ENCODE data around the gene PPP2R5B.

The PPP2R5B gene

DNA sequence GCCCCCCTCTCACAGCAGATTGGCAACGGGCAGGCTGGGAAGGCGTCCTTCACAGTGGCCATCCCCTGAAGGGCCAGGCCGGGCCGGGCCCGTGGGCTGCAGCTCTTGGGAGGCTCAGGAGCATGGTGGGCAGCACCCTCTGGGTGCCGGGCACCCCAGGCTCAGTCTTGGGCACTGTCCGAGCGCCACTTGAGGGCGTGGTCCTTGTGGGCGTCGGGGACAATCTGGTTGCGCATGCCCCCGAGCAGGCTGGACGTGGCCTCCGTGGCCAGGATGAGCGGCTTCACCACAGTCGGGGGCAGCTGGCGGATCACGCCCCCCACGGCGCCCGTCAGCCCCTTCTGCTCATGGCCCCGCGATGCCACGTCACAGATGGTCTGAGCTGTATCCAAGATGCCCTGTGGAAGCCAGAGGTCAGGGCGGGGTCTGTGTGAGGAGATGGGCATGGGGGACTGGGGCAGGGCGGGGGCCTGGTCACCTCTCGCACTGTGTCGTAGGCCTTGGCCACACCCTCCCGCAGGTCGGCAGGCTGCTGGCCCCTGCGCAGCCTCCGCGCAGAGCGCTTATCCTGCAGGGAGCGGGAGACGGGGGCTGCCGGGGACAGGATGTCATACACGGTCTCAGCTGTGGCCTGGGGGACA, 29.6 kb upstream of the PPP2R5B start:
- H3K27ac ChIP-seq, result no peak overlapping the region
- TF ChIP-seq, protein P1, sequence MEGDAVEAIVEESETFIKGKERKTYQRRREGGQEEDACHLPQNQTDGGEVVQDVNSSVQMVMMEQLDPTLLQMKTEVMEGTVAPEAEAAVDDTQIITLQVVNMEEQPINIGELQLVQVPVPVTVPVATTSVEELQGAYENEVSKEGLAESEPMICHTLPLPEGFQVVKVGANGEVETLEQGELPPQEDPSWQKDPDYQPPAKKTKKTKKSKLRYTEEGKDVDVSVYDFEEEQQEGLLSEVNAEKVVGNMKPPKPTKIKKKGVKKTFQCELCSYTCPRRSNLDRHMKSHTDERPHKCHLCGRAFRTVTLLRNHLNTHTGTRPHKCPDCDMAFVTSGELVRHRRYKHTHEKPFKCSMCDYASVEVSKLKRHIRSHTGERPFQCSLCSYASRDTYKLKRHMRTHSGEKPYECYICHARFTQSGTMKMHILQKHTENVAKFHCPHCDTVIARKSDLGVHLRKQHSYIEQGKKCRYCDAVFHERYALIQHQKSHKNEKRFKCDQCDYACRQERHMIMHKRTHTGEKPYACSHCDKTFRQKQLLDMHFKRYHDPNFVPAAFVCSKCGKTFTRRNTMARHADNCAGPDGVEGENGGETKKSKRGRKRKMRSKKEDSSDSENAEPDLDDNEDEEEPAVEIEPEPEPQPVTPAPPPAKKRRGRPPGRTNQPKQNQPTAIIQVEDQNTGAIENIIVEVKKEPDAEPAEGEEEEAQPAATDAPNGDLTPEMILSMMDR (IDR thresholded peaks at IDR 0.05; ENCODE audit: low read depth, low read length), result no peak
- no peaks in the 10 kb centered on the region for H3K27me3 ChIP-seq (ENCODE audit: insufficient read depth, low read depth, severe bottlenecking)
- H3K36me3 ChIP-seq, result peaks cover 22% of the 10 kb centered on the region
- DNase-seq, result no peak
- no peaks in the 10 kb centered on the region for H3K9me3 ChIP-seq (ENCODE audit: severe bottlenecking)
- no peak overlapping the region for H3K4me3 ChIP-seq (ENCODE audit: low read depth, low read length)

DNA sequence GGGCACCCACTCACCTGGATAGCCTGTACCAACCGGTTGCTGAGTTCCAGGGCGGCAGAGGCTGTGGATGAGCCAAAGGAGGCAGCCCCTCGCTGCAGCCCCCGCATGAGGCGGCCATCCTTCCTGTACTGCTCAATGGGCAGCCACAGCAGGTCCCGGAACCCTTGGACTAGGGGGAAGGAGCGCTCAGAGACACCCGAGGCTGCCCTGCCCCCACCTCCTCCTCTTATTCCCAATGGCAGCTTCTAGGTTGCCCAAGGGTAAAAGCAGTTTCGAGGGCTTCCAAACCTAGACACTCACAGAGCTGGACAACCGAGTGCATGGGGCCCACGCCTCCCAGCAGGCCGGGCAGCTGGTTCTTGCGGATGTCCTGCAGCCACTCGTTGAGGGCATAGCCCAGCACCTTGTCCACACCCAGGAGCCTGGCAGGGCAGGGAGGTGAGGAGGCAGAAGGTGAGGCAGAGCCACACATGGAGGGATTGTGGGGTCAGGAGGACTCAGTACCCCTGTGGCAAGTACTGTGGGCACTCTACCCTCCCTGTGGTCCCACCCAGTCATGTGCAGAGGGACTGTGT, 28.0 kb upstream of the PPP2R5B start:
- Histone ChIP-seq H3K27me3 (ENCODE audit: insufficient read depth, low read depth, severe bottlenecking) (no peaks in the 10 kb centered on the region), H3K36me3 (peaks cover 22% of the 10 kb centered on the region), H3K4me3 (ENCODE audit: low read depth, low read length) (no peak overlapping the region), H3K9me3 (ENCODE audit: severe bottlenecking) (no peaks in the 10 kb centered on the region), H3K27ac (no peak overlapping the region)
- TF ChIP-seq, protein P1 (IDR thresholded peaks at IDR 0.05; ENCODE audit: low read depth, low read length), result no peak
- no peak for DNase-seq

DNA sequence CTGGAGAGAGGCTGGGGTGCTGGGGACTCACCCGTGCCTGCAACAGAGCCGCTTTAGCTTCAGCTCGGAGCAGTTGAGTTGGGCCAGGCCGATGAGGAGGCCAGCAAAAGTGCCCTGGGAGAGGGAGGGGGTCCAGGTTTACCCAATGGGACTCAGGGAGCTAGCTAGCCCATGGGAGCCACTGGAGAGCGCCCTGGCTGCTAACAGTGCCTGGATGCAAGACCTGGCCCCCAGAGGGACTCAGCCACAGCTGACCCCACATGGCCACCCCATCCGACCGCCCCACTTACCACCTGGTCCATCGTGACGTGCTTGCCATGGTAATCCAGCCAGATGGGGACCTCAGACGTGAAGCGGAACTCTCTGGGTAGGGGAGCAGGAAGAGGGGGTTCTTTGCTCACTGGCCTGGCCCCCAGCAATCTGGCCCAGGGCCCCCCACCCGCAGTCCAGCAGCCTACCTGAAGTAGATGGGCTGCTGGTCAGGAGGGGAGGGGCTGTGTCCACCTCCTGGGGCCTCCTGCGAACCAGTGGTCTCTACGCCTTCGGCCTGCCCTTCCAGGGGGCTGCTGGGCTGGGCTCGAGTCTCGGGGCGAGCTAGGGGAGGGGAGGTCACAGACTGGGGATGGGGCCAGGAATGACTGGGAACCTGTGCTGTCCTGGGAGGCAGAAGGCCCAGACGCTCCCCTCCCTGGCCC, 27.0 kb upstream of the PPP2R5B start:
- peaks cover 22% of the 10 kb centered on the region for H3K36me3 ChIP-seq
- no peaks in the 10 kb centered on the region for H3K27me3 ChIP-seq (ENCODE audit: insufficient read depth, low read depth, severe bottlenecking)

DNA sequence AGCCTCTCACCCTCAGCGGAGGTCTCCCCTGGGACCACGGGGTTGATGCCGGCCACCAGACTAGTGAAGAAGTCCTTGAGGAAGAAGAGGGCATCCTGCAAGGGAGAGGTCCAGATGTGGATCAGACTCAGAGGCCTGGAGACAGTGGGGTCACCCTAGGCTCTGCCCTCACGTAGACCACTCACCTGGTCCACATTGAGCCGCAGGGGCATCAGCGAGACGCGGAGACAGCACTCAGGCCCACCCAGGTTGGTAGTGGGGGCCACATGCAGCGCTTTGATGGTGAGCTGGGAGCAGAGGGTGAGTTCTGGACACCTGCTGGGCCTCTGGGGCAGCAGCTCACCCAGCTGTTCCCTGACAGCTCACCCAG, 26.4 kb upstream of the PPP2R5B start:
- DNase-seq, result no peak
- H3K36me3 ChIP-seq, result peaks cover 22% of the 10 kb centered on the region
- TF ChIP-seq, protein P1 (IDR thresholded peaks at IDR 0.05; ENCODE audit: low read depth, low read length), result no peak
- no peak overlapping the region for H3K4me3 ChIP-seq (ENCODE audit: low read depth, low read length)
- no peak overlapping the region for H3K27ac ChIP-seq
- no peaks in the 10 kb centered on the region for H3K27me3 ChIP-seq (ENCODE audit: insufficient read depth, low read depth, severe bottlenecking)
- no peaks in the 10 kb centered on the region for H3K9me3 ChIP-seq (ENCODE audit: severe bottlenecking)

More for the DNA sequence above, 27.0 kb upstream of the PPP2R5B start:
- H3K4me3 ChIP-seq (ENCODE audit: low read depth, low read length), result no peak overlapping the region
- no peaks in the 10 kb centered on the region for H3K9me3 ChIP-seq (ENCODE audit: severe bottlenecking)
- no peak for DNase-seq
- TF ChIP-seq, protein P1 (IDR thresholded peaks at IDR 0.05; ENCODE audit: low read depth, low read length), result no peak
- no peak overlapping the region for H3K27ac ChIP-seq

DNA sequence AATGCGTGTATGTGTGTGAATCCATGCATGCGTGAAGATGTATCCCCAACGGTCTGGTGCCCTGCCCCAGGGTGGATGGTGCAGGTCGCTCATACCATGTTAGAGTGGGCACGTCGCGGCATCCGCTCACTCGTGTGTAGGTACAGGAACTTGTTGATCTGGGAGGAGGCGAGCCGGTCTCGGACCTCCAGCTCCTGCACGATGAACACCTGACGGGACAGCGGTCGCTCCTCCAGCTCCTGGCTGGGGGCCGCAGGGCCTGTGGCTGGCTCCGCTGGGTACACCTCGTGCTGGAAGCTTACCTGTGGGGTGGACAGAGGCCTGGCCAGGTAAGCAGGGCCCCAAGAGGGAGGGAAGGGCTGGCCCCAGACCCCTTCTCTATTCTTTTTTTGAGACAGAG, 25.9 kb upstream of the PPP2R5B start:
- TF ChIP-seq, protein P1 (IDR thresholded peaks at IDR 0.05; ENCODE audit: low read depth, low read length), result no peak
- DNase-seq, result no peak
- Histone ChIP-seq H3K27me3 (ENCODE audit: insufficient read depth, low read depth, severe bottlenecking) (no peaks in the 10 kb centered on the region), H3K9me3 (ENCODE audit: severe bottlenecking) (no peaks in the 10 kb centered on the region), H3K4me3 (ENCODE audit: low read depth, low read length) (no peak overlapping the region), H3K36me3 (peaks cover 22% of the 10 kb centered on the region), H3K27ac (no peak overlapping the region)

Measured in WERI-Rb-1 (cell line).